DMS153 treated with DMSO at 0.1 percent for 48 hours (cell line): ENCODE data around the gene NACC2.
"Not testable (repeated sequence)": the region's sequence is repeated elsewhere in the genome, so short reads cannot be mapped to it uniquely, and the experiment has no call there.

Experiments
- DNase-seq: peaks from one replicate; lab custom pipeline; 2025; ENCODE audit not compliant: unreplicated experiment; lab: John Stamatoyannopoulos, UW

Gene NACC2

DNA sequence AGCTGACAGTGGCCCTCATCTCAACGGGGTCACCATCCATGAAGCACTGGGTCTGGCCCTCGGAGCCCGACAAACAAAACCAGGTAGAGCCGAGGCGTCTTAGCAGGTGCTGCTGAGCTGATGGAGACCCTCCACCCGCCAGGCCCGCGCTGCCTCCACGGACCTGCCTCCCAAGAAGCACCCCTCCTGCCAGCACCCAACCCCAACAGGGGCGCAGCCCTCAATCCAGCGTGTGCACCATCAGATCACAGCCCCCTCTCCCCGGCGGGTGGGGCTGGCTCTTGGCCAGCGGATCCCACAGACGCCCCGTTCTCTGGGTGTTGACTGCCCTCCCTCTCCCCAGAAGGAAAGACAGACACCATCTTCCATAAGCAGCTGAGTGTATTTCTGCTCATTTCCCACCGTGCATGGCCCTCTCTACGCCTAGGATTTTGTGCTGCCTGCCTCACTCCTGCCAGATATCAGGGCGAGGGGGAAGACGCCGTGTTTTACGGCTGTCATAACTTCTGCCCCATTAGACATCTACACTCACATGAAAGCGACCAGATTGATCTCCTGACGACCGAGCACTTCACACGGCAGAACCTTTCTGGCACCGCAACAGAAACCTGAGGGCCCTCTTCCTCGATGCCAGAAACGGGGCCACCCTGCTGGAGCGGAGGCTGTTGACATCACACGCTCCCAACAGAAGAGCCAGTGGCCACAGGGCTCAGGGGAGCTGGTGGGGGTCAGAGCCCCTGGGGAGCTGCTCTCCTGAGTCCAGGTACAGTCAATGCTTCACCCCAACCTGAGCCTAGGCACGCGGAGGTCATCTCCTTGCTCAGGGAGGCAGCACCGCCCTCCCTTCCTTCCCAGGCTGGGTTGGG, 12.4 kb downstream of the NACC2 start:
- DNase-seq = no peak

DNA sequence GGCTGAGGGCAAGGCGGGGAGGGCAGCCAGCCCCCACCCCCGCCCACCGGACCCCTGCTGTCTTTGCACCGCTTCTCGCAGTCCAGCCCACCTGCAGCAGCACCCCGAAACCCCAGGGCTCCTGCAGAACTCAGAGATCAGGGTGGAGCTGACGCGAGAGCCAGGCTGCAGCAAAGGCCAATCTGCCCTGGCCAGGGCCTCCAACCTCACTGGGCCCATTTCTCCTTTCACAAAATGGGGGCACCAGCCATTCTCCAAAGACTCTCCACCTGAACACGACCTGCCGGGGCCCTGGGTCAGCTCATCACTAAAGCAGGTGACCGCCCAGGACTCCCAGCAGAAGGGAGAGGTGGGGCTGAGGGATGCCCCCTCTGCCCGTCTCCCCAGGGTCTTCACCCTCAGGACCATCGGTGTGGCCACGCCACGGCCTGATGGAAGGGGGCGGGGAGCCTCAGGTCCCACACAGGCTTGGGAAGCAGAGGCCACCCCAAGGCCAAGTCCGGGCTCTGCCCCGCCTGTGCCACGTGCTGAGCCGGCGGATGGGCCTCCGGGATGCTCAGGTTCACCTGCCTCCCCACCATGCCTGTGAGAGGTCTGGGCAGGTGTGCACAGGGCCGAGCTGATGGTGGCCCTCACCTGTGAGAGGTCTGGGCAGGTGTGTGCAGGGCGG, 13.1 kb downstream of the NACC2 start:
- no peak for DNase-seq

DNA sequence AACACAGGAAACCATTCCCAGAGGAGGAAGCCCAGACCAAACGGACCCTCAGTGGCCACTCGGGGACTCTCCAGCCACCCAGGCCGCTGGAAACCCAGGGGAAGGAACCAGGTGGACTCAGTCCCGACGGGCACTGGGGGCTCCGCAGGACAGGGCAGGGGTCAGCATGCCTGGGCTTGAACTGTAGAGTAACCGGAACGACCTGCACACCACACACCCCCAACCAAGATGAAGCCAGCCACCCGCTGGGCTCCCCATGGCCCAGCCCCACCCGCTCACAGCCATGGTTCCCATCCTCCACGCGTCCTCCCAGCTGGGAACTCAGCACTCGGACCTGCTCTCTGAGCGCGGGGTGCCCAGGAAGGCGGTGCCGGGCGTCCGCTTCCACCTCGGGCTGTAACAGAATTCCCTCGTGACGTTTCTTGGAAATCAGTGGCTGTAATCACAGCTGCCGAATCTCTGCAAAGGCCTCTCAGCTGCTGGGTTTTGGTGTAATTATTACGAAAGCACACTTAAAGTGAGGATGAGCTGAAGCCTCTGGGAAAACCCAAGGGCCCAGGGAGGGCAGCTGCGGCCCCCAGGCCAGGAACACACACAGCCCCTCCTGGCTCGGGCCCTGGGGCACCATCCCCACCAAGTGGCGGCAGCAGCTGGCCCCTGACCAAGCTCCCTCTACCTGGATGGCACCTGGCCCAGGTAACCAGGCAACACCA, 13.8 kb downstream of the NACC2 start:
- no peak for DNase-seq

DNA sequence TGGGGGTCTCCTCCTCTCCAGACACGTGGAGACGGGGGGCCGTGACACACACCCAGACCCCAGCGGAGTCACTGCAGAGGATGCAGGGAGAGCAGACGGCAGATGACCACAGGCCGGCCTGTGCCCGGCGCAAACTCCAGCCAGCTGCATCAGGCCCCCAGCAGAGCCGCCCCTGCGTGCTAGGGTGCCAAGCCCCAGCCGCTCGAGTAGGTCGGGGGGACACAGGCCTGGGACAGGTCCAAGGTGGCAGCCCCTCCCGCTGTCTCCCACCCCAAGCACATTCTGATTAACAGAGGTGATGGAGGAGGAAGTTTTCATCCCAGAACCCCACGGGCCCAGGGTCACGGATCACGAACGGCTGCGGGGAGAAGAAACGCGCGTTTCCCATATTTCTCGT, 14.4 kb downstream of the NACC2 start:
- no peak for DNase-seq

DNA sequence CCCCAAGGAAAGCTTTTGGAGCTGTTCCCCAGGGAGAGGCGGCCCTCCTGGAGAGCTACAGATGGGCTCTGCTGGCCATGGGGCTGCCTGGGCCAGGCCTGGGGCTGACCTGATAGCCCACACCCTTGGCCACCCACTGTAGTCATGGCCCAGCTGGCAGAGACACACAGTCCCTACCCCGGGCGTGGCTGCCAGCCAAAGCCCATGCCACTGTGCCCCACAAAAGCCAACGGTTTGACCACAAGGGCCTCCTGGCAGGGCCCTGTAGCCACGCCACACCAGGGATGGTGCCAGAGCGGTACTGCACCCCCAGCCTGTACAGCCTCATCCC, 15.2 kb downstream of the NACC2 start:
- DNase-seq = no peak

DNA sequence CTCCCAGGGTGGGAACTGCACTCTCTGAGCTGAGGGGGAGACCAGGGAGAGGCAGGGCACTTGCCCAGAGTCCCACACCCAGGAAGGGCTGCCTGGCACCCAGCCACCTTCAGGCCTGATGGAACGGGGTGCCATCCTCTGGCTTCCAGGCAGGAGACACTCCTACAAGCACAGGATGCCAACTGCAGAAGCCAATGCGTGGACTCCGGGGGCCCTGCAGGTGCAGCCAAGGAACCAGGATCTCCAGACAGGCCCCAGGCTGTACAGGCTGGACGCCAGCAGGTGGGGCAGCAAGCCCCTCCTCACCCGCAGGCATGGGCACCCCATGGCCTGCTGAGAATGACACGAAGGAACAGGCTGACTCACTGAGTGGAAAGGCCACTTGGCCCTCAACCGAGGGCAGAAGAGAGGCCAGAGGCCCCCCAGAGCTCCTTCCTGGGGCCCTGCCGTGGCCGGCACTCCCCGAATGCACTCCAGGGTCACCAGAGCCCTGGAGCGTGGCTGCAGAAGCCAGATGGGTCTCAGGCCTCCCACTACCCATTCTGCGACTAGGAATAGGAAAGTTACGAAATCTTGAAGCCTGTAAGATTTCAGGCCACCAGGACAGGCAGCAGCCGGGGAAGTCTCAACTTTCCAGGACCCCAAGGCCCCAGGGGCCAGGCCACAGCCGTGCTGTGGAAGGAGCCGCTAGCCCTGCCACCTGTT, 15.7 kb downstream of the NACC2 start:
- DNase-seq = no peak

DNA sequence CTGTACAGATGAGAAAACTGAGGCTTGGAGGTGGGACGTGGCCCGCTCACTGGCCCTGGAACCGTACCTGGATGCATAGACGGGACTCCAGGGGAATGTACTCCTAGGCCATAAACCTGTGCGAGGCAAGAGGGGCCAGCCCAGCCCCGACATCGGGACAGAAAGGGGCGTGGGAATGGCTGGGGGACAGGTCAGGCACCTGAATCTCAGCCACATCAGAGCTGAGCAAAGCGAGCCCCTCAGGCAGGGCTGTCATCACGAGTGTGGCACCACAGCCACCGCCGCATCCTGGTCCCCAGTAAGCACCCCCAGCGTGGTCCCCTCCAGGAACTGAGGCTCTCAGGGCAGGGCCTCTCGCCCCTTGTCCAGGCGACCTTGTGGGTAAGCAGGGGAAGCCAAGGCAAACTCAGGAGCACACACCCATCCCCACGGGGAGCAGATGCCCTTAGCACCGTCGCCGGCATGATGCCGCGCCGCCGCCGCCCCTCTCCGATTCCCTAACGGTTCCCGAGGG, 16.5 kb downstream of the NACC2 start:
- no peak for DNase-seq

DNA sequence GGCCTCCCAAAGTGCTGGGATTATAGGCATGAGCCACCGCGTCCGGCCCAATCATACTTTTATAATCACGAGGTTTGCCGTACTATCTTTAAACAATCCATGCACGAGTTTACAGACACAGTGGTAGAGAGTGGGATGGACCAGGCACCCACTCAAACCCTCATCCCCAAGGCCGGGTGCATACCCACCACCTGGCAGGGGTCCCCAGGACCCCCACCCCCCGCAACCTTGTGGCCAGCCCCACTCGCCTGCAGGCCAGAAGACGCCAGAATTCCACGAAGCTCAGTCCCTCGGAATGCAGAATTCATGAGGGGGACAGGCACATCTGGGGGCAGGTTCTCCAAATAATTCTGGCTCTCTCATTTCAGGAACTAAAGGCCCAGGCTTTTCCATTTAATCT, 17.1 kb downstream of the NACC2 start:
- no peak for DNase-seq

DNA sequence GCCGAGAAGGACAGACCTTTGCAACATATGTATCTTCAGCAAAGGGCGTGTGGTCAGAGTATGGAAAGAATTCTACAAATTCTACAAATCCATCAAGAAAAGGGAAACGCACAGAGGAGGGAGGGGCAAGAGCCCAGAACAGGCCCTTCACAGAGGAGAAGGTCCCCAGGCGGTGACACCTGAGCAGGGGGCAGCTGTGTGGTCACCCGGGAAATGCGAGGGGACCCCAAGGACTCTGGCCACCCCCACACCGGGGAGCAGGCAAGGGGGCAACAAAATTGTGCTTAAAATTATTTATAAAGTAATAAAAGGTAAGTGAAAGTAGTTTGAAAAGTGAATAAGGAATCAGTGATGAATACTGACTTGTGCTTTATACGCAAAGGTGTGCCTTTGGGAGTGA, 17.6 kb downstream of the NACC2 start:
- DNase-seq = no peak

DNA sequence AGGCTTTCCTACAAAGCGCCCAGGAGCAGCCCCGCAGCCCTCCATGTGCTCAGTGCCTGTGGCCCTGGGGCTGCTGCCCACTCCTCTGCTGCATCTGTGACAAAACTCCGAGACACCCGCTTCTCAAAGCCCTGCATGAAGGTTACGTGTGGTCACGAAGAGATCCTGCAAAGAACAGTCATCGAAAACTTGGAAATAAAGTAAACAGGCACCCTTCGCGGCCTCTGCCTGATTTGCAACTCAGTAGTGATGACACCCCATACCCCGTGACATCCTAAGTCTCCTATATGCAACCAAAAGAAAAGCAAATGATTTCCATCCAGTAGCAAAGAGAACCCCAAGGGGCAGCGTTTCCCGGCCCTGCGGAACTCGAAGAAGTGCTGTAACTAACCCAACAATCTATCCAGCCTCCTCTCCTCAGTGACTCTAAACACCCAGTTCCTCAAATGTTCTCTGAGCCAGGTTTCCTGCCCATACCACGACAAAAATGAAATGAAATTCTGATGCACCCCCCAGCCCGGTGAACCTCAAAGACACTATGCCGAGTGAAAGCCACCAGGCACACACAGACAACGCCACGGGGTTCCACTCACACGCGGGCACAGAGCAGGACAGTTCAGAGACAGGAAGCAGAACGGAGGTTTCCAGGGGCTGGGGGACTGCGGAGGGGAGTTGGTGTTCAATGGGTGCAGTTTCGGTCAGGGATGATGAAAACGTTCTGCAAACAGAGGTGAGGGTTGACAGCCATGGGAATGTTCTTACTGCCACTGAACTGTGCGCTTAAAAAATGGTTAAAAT, 19.0 kb downstream of the NACC2 start:
- no peak for DNase-seq

DNA sequence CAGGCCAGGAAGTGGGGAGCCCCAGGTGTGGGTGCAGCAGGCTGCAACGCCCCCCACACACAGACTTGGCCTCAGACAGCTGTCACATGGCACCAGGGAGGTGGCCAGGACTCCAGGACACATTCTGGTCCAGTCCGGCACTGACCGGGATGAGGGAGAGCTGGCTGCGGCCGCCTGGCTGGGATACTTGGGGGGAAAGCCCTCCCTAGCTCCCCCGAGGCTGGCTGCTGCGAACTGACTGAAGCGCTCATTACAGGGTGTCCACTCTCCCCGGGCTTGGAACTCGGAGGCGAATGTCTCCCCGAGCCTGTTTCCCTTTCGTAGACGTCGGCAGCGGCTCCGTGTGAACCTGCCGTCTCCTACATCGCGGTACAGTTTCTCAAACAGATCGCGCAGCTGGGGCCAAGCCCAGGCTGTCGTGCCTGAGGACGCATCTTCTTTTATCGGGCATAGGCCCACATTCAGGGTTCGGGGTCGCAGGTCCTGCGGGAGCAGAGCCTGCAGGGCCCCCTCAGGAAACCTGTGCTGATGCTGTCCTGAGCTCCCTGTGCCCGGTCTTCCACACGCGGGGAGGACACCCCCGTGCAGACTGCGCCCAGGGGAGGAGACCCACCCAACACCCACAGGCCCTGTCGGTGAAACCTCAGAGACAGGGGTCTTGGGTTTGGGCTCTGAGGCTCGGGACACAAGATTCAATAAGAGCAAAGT, 19.8 kb downstream of the NACC2 start:
- DNase-seq = no peak

DNA sequence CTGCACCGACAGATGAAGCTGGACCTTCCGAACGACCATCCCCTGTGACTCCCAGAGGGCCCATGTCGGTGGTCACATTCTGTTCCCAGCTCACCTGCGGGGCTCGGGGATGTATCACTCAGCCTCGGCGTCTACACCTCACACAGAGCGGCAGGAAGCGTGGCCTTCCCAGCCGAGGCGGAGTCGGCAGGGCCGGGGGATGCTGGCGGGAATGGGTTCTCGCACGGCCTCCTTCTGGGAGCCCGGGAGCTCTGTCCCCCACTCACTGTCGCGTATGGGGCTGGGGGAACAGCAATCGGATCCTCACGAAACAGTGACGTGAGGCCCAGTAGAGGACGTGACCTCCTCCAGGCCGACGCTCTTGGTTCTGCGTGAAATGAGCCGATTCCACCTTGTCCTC, 20.4 kb downstream of the NACC2 start:
- no peak for DNase-seq

DNA sequence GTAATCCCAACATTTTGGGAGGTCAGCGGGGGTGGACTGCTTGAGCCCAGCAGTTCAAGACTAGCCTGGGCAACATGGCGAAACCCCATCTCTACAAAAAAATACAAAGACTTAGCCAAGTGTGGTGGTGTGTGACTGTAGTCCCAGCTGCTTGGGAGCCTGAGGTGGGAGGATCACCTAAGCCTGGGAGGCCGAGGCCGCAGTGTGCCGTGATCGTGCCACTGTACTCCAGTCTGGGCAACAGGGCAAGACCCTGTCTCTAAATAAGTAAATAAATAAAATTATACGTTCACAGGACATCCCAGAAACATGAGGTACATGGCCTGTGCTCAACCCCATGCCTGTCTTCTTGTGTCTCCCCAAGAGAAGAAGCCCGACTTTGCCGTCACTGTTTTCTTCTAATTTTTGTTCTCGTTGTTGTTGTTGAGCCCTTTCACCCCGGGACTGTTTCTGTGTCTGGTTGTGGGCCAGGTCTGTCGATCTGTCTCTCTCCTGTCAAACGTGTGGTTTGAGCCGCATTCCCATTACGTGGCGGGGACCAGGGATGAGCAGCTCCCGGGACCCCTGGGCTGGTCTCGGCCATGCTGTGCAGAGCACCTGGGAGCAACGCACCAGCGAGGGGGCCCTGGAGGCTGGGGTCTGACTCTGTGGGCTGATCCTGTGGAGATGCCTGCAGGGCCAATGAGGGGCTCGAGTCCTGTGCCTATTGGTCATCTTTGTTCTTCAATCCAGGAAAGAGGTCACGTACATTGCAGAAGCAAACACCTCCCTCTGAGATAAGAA, 32.2 kb downstream of the NACC2 start:
- no peak for DNase-seq

DNA sequence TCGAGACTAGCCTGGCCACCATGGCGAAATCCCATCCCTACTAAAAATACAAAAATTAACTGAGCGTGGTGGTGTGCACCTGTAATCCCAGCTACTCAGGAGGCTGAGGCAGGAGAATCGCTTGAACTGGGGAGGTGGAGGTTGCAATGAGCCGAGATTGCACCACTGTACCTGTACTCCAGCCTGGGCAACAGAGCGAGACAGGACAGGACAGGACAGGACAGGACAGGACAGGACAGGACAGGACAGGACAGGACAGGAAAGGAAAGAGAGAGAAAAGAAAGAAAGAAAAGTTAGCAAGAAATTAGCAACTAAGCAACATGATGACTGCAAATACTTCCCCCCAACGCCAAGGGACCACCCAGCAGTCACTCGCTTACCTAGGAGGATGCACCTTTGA, 33.2 kb downstream of the NACC2 start:
- DNase-seq = not testable (repeated sequence)

DNA sequence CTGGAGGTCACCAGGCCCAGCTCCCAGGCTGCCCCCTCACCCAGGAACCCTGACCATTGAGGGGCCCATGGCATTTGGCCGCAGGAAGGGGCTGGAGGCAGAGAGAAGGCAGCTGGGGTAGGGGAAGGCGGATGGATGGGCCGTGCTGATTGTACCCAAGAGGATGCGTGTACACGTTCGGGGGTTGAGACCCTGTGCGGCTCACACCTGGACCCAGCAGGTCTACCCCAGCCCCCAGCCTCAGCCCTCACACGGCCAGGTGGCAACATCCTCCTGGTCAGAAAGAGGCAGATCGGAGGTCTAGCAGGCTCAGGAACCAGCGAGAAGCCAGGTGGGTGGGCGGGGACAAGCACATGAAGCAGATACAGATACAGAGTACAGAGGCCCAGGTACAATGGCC, 33.7 kb downstream of the NACC2 start:
- DNase-seq = no peak

DNA sequence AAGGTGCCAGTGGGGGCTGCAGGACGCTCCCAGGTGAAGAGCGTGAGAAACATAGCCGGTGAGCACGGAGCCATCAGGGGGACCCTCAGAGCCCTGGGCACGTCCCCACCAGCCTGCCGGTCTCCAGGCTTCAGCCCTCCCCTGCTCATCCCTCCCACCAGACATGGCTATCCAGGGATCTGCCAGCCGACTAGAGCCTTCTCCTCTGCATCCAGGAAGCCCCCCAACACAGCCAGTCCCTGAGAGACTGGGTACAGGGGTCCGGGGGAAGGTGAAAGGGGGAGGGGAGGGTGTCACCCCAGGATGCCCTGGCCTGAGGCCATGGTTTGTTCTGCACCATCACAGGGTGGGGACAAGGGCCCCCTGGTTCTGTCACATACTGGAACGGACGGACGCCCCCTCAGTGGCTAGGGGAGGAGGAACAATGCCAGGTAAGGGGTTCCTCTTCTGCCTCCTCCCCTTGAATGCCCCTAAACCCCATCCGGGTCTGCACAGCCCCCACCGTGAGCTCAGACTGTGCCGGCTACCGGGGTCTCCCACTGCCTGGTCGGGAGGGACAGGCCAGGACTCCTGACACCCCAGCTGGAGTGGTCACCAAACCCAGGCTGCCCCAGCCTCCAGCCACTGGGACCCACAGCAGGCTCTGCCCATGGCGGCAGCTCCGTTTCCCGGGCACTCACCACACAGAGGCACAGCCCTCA, 34.3 kb downstream of the NACC2 start:
- no peak for DNase-seq

DNA sequence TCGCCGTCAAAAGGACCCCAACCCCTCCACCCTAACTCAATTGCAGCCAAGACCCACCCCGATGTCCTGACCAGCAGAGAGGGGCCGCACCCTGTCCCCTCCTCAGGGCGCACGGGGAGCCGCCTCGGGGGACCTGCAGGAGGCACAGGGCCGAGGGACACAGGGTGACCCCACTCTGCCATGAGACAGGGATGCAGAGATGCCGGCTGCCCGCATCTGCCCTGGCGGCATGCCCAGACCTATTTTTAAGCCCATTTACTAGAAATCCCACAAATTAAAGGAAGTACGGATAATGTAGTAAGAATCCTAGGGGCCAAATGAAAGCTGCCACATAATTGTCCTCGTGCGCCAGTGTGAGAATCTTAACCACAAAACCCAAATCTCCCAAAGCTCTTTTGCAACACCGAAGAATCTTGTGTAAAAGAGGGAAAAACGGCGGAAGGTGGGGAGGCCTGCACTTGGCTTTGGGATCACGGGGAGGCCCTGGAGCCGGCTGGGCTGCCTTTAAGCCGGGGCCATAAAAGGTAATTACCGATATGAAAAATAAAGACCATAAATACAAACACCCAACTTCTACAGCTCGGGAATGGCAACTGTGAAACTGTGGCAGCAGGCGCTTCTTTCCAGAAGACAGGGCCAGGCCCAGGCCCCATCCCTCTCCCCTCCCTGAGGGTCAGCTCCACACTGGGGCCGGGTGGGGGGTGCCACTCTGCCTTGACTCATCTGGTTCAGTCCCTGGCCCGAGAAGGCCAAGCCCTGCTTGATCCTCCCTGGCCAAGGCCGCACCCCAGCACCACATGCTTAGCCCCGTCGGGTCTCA, 35.0 kb downstream of the NACC2 start:
- DNase-seq = no peak

DNA sequence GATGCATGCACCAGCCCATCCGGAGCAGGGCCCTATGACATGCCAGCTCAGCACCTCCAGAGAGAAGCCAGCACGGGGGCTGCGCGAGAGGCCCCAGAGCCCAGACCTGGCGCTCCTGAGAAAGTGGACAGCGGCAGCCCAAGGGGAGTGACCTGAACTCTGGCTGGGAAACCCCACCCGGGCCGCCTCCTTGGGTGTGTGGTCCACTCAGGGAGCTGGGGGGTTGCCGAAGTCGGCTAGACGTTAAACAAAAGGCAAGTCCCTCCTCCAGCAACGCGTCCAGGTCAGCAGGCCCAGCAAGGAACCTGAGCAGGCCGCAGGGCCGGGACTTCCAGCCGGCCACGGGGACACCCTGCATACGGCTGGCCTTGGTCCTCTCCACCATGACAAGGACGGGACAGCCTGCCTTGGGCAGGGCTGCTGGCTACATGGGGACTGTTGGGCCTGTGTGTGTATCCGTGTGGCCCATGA, 35.7 kb downstream of the NACC2 start:
- DNase-seq = no peak
